ENCODE measurements around the gene VEZF1. TPM values are rescaled to one million over a fixed set of nuclear protein-coding genes. Genes with fewer than 3 reads are reported as not detected.
A peak's percentile ranks its signal among the peaks of the same experiment; 100 is the strongest.

The VEZF1 gene
- total and polyA plus RNA-seq, 2 of the 4 experiments (the other 2 are of a cell fraction), result 21.1 to 42.1 TPM

- Histone ChIP-seq H4K20me1 (ENCODE audit: insufficient read depth, low read length) (peaks cover 26% of the 10 kb centered on the region), H3K79me1 (ENCODE audit: low read depth in 1 of 2, low read length in 2 of 2) (peaks cover 30 to 53% of the 10 kb centered on the region in 2 experiments), H4K8ac (ENCODE audit: low read depth in 2 of 2, low read length in 2 of 2) (no peak overlapping the region), H3K4ac (ENCODE audit: low read depth, low read length) (no peak overlapping the region), H3K27ac (ENCODE audit: insufficient read depth, low read length) (no peak overlapping the region), H3K18ac (ENCODE audit: low read depth, low read length) (no peak overlapping the region), H3K27me3 (ENCODE audit: control insufficient read depth, insufficient read depth, low read length) (no peaks in the 10 kb centered on the region), H3K9ac (ENCODE audit: low read depth, low read length) (no peak overlapping the region), H2BK15ac (ENCODE audit: low read depth, low read length) (no peak overlapping the region), H3K56ac (ENCODE audit: extremely low read depth, insufficient read depth, low read length) (no peak overlapping the region), H3K9me1 (ENCODE audit: insufficient read depth, low read length) (peaks cover 16% of the 10 kb centered on the region), H3K4me1 (ENCODE audit: control insufficient read depth, insufficient read depth, low read length) (peaks cover 12% of the 10 kb centered on the region), H3K4me3 (ENCODE audit: insufficient read depth, low read depth, low read length) (no peak overlapping the region), H4K91ac (ENCODE audit: insufficient read depth, low read depth, low read length) (no peak overlapping the region), H4K5ac (ENCODE audit: low read depth, low read length) (no peak overlapping the region), H2AK5ac (ENCODE audit: low read depth, low read length) (no peak overlapping the region), H3K9me3 (ENCODE audit: control insufficient read depth, insufficient read depth, low read length) (no peaks in the 10 kb centered on the region), H2BK20ac (ENCODE audit: low read depth, low read length) (no peak overlapping the region), H2BK5ac (ENCODE audit: low read depth, low read length, poor library complexity, severe bottlenecking) (peak overlapping the region; percentile 23), H3K14ac (replicated peaks; ENCODE audit: low read depth, low read length) (no peak overlapping the region), H3K4me2 (ENCODE audit: low read depth, low read length) (no peak overlapping the region), H3K36me3 (ENCODE audit: control insufficient read depth, insufficient read depth, low read length) (peaks cover 41% of the 10 kb centered on the region), H3K23ac (ENCODE audit: low read depth, low read length) (no peak overlapping the region), H2AK9ac (replicated peaks; ENCODE audit: low read depth, low read length, poor library complexity) (no peak overlapping the region), H2AFZ (replicated peaks; ENCODE audit: low read length, poor library complexity) (no peak overlapping the region), H2BK120ac (ENCODE audit: low read depth, low read length) (no peak overlapping the region)
- ChIA-PET CTCF (no interaction called here), POLR2A (ENCODE audit: unreplicated experiment) (no interaction called here)
- DNase-seq (no peak), ATAC-seq (ENCODE audit: low read depth) (no peak)
- no CpG with 5 or more reads among the region's 3 CpGs for WGBS, 2 experiments (ENCODE audit: extremely low coverage in 2 of 2, insufficient read length in 1 of 2)
- intact Hi-C loops (cut with micrococcal nuclease) (no loop called here), dilution Hi-C loops (cut with HindIII; ENCODE audit: low sequenced_read_pairs, unreplicated experiment) (loop anchor here (25.0 kb wide), 1 partner anchor 114 kb away; the partner anchor contains the start of gene MRPS23), in situ Hi-C loops (cut with MboI; ENCODE audit: low sequenced_read_pairs) (no loop called here)
- BruUV-seq (replicated peaks), result no TSS peak
- no peak for TF ChIP-seq NFE2L2 (IDR thresholded peaks at IDR 0.05; ENCODE audit: low read depth, low read length)
- TF ChIP-seq FOS (IDR thresholded peaks at IDR 0.05; ENCODE audit: low read depth, low read length), result no peak
- TF ChIP-seq CHD1 (IDR thresholded peaks at IDR 0.05; ENCODE audit: low read depth, low read length), result no peak
- TF ChIP-seq MXI1 (IDR thresholded peaks at IDR 0.05; ENCODE audit: borderline replicate concordance, low read depth, low read length), result no peak
- TF ChIP-seq BHLHE40 (IDR thresholded peaks at IDR 0.05; ENCODE audit: low read depth, low read length), result no peak
Measured at GRCh38 chr17:57976594-57976993, 11.5 kb downstream of the VEZF1 start.
